Hepatocyte (in vitro differentiated cells): ENCODE results near the gene RSU1. TPM values are rescaled to one million over a fixed set of nuclear protein-coding genes. Genes with fewer than 3 reads are reported as not detected.

ENCODE experiments used
- DNase-seq: peaks from one replicate; pipeline ENCODE4 v3.0.0-alpha.2; 2016; ENCODE audit warnings: low spot score
- H2AFZ ChIP-seq: fragments of 200-600 bp; sonication (generic); 2 replicates; pipeline ENCODE4 v1.6.0; 2016; ENCODE audit warnings: antibody characterized with exemption, mild to moderate bottlenecking
- H3K27ac ChIP-seq: fragments of 200-600 bp; sonication (generic); 2 replicates; pipeline ENCODE4 v1.5.1; 2016; ENCODE audit warnings: mild to moderate bottlenecking
- H3K27me3 ChIP-seq: fragments of 200-600 bp; sonication (generic); 2 replicates; pipeline ENCODE4 v1.6.1; 2016
- H3K36me3 ChIP-seq: fragments of 200-600 bp; sonication (generic); replicated peaks from 2 replicates; pipeline ENCODE4 v1.5.1; 2016; ENCODE audit warnings: low read depth; ENCODE audit not compliant: insufficient read depth
- H3K4me1 ChIP-seq: fragments of 200-600 bp; sonication (generic); 2 replicates; pipeline ENCODE4 v1.5.1; 2016; ENCODE audit warnings: mild to moderate bottlenecking, moderate library complexity; ENCODE audit not compliant: insufficient read depth
- H3K4me2 ChIP-seq: fragments of 200-600 bp; sonication (generic); 2 replicates; pipeline ENCODE4 v1.6.0; 2016
- H3K4me3 ChIP-seq: fragments of 200-600 bp; sonication (generic); 2 replicates; pipeline ENCODE4 v1.5.1; 2016; ENCODE audit warnings: mild to moderate bottlenecking
- H3K79me2 ChIP-seq: fragments of 200-600 bp; sonication (generic); 2 replicates; pipeline ENCODE4 v1.6.0; 2017; ENCODE audit warnings: mild to moderate bottlenecking
- H3K9me2 ChIP-seq: fragments of 200-600 bp; sonication (generic); replicated peaks from 2 replicates; pipeline ENCODE4 v1.6.0; 2017; ENCODE audit warnings: mild to moderate bottlenecking; ENCODE audit not compliant: insufficient read depth
- H3K9me3 ChIP-seq: fragments of 200-600 bp; sonication (generic); 2 replicates; pipeline ENCODE4 v1.5.1; 2016; ENCODE audit warnings: low read depth, mild to moderate bottlenecking
- H4K20me1 ChIP-seq: fragments of 200-600 bp; sonication (generic); 2 replicates; pipeline ENCODE4 v1.6.0; 2016; ENCODE audit warnings: mild to moderate bottlenecking; ENCODE audit not compliant: insufficient read depth, poor library complexity, severe bottlenecking
- EZH2 ChIP-seq: fragments of 200-600 bp; sonication (generic); IDR thresholded peaks from 2 replicates; pipeline ENCODE4 v1.6.1; 2016; ENCODE audit warnings: antibody characterized with exemption, mild to moderate bottlenecking, borderline replicate concordance
- EZH2phosphoT487 ChIP-seq: fragments of 200-600 bp; sonication (generic); IDR thresholded peaks from one replicate; pipeline ENCODE4 v1.6.1; 2018; ENCODE audit warnings: antibody characterized with exemption, mild to moderate bottlenecking, low read depth, moderate library complexity; ENCODE audit not compliant: unreplicated experiment, severe bottlenecking
- WGBS: methylation state at CpG from one replicate; pipeline ENCODE4 v1.1.6; 2016; ENCODE audit warnings: low lambda C conversion rate; ENCODE audit errors: missing lambda C conversion rate; 5-methylcytosine and 5-hydroxymethylcytosine counted together
- polyA plus RNA-seq: library from polyadenylated mRNA; unstranded; fragments of >200 nt; fragmentation: Nextera tagmentation; extraction: Ambion mirVana; gene quantifications from 2 replicates; pipeline ENCODE4 v1.2.1, GENCODE V29; 2016
- total RNA-seq: library from RNA; depleted of rRNA; stranded (reverse); fragments of >200 nt; gene quantifications from 2 replicates; pipeline ENCODE4 v1.2.3, GENCODE V29; 2014
- TF ChIP-seq, protein P1 (sequence below): fragments of 200-600 bp; sonication (generic); IDR thresholded peaks from 2 replicates; pipeline ENCODE4 v1.5.1; 2016; ENCODE audit warnings: antibody characterized with exemption, mild to moderate bottlenecking; ENCODE audit not compliant: poor library complexity

RSU1 gene
- total and polyA plus RNA-seq, 2 experiments from 2014 or later = 37.0 to 52.3 TPM

DNA sequence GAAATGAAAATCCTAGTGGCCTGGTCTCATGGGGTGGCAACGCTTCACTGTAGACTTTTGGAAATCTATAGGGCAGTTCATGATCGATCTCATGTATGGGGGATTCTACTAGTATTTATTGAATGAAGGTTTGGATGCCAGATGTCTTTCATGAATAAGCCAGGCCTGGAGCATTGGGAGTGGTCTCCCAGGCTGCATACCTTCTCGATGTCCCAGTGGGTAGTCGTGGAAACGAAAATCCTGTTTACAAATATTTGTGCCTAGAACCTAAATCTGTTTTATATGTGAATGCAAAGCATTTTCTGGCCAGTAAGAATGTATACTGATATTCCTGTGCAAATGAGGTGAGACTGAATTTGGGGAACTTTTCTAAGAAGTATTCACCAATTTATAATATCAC, 190.5 kb downstream of the RSU1 start:
- no peaks in the 10 kb centered on the region for H3K27me3 ChIP-seq
- WGBS = 83% methylated on average over 5 of the region's 5 CpGs
- H3K79me2 ChIP-seq = no peaks in the 10 kb centered on the region
- H4K20me1 ChIP-seq = no peaks in the 10 kb centered on the region
- TF ChIP-seq EZH2phosphoT487 (no peak), EZH2 (no peak)
- TF ChIP-seq, protein P1, sequence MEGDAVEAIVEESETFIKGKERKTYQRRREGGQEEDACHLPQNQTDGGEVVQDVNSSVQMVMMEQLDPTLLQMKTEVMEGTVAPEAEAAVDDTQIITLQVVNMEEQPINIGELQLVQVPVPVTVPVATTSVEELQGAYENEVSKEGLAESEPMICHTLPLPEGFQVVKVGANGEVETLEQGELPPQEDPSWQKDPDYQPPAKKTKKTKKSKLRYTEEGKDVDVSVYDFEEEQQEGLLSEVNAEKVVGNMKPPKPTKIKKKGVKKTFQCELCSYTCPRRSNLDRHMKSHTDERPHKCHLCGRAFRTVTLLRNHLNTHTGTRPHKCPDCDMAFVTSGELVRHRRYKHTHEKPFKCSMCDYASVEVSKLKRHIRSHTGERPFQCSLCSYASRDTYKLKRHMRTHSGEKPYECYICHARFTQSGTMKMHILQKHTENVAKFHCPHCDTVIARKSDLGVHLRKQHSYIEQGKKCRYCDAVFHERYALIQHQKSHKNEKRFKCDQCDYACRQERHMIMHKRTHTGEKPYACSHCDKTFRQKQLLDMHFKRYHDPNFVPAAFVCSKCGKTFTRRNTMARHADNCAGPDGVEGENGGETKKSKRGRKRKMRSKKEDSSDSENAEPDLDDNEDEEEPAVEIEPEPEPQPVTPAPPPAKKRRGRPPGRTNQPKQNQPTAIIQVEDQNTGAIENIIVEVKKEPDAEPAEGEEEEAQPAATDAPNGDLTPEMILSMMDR = no peak
- H3K4me2 ChIP-seq = no peak overlapping the region
- no peak overlapping the region for H2AFZ ChIP-seq
- H3K9me3 ChIP-seq = no peaks in the 10 kb centered on the region
- DNase-seq = no peak
- H3K4me3 ChIP-seq = no peak overlapping the region
- H3K36me3 ChIP-seq = no peaks in the 10 kb centered on the region
- H3K27ac ChIP-seq = no peak overlapping the region
- H3K9me2 ChIP-seq = no peaks in the 10 kb centered on the region
- H3K4me1 ChIP-seq = no peaks in the 10 kb centered on the region

- Histone ChIP-seq H3K27me3 (no peaks in the 10 kb centered on the region), H3K79me2 (no peaks in the 10 kb centered on the region), H3K4me2 (no peak overlapping the region), H3K36me3 (no peaks in the 10 kb centered on the region), H3K9me3 (no peaks in the 10 kb centered on the region), H4K20me1 (no peaks in the 10 kb centered on the region), H3K4me3 (no peak overlapping the region), H2AFZ (no peak overlapping the region), H3K27ac (no peak overlapping the region), H3K9me2 (no peaks in the 10 kb centered on the region), H3K4me1 (no peaks in the 10 kb centered on the region)
- WGBS = 88% methylated on average over 2 of the region's 2 CpGs
- DNase-seq = no peak
- TF ChIP-seq EZH2 = no peak
- TF ChIP-seq, protein P1 = no peak
- TF ChIP-seq EZH2phosphoT487 = no peak
These were observed 204.3 kb downstream of the RSU1 start for GRCh38 chr10:16612981-16613355.

DNA sequence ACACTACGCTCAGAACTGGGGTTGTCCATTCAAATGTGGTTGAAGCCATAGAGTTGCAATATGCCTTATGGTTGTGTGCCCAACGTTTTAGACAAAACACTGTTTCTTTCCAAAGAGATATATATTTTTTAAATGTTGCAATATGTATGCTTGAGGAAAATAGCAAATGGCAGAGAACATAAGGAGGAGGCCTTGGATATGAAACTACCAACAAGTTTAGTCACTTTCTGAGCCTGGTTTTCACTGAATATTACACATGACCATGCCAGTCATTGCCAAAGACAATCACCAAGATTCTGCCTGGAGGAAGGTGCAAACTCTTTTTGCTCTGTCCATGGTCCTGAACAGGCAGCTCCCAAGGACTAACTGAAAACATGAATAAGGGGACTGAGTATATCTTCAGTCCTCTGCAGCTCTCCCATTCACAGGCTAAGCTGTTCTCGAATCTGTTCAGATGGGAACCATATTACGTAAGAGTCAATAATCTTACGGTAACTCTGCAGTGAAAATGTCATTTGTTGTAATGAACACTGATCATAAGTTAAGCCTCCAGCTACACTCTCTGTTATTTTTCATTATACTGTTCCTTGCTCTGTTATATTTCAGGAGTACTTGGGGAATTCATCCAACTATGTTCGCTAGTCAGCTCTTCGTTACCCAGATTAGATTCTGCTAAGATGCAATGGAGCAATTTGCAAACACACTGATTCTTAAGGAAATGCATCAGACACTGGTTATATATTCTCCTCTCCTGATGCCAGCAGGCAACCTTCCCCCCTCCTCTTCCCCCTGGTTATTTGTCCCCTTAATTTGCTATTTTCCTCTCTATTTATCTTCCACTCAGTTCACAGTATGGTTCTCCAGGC, 204.9 kb downstream of the RSU1 start:
- H2AFZ ChIP-seq = no peak overlapping the region
- H3K27me3 ChIP-seq = no peaks in the 10 kb centered on the region
- no peaks in the 10 kb centered on the region for H3K79me2 ChIP-seq
- H4K20me1 ChIP-seq = no peaks in the 10 kb centered on the region
- no peak for TF ChIP-seq EZH2
- TF ChIP-seq, protein P1 = no peak
- no peak for TF ChIP-seq EZH2phosphoT487
- no peaks in the 10 kb centered on the region for H3K36me3 ChIP-seq
- H3K4me3 ChIP-seq = no peak overlapping the region
- peak; percentile 60 for DNase-seq
- H3K9me2 ChIP-seq = no peaks in the 10 kb centered on the region
- H3K27ac ChIP-seq = no peak overlapping the region
- H3K9me3 ChIP-seq = no peaks in the 10 kb centered on the region
- 81% methylated on average over 7 of the region's 7 CpGs for WGBS
- no peaks in the 10 kb centered on the region for H3K4me1 ChIP-seq
- no peak overlapping the region for H3K4me2 ChIP-seq
